Stimulated activated CD8-positive, alpha-beta memory T cell treated with anti-CD3 and anti-CD28 coated beads, Interleukin-7, amount 100 ng/mL, for 1 hour (primary cell): ENCODE data around the gene GRIA4.

ENCODE experiments used
- DNase-seq, 2 donors: peaks; one replicate each; pipeline ENCODE4 v3.0.0-alpha.2; 2020; ENCODE audit warnings: low read depth in 2 of 2

GRIA4 gene

DNA sequence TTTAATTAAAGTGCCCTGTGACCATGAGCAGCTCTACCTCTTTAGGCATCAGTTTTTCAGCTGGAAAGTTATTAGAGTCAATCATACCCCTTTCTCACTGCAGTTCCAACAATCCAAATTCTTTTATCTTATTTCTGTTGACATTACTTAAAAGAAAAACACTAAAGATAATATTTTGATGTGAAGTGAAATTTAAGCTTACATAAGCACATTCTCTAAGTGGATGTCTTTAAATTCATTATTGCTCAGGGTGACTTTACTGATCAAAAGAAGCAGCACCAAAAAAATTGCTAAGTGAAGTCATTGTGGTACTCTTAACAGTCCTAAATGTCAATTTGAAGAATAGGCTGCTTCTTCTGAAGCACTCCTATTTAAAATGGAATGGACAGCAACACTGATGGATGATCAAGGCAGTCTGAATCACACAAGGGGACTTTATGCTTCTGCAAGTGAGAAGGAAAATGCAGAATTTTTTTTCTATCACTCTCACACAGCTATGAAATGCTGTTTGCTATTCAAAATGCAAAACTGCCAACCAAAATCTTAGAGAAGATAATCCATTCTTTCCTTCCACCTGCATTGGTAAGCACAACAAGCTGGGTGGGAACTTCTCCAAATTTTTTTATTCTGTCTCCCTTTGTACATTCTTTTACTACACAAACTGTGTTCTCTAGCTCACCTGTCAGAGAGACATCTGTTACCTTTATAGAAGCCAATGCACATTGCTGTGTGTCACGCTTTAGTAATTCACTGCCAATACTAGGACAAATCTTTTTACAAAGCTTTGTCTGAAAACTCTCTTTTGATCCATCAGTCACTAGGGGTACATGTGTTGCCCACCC is 179.9 kb downstream of the GRIA4 start:
- DNase-seq: no peak

DNA sequence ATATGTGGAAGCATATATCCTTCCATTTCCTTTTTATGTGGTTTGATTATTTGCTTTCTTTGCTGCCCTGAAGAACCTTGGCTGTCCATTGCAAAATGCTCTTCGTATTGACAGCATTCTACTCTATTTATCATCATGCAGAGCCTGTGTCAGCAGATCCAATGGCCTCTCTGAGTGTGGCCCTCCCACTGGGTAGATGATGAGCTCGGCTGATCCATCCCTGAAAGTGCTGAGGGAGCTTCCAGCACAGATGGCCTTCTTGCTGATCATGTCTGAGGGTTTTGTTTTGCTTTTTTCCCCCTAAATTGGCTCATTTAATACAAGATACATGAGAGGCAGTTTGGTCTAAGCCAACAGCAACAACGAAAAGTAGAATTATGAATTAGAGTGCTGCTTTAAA is 181.0 kb downstream of the GRIA4 start:
- DNase-seq: no peak

DNA sequence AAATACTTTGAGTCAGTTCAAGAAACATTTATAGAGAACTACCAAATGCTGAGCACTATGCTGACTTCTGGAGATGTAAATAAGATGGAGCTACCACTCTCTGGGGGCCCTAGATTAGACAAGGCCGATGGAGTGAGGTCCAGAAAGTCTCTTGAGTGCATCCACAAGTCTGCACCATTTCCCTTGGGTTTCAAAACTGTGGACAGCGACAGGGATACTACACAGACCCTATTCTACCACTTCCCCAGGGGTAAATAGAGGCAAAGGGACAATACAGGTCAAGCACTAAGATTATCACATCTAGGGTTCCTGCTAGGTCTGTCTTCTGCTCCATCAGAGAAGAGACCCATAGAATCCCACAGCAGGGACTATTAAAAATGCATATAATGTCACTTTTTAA is 183.2 kb downstream of the GRIA4 start:
- no peak for DNase-seq

DNA sequence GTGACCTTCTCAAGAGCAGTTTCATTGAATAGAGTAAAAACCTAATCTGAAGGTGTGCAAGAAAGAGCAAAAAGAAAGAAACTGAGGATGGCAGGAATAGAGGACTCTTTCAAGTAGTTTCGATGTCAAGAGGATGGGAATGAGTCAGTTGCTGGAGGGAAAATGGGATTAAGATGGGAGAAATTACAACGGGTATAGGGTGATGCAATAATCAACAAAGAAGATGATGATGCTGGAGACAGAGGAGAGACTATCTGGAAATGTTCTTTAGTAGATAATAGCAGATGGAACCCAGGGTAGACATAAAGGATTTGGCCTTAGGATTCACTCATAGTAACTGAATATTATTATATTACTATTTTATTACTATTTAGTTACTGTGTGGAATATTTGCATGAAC is 189.4 kb downstream of the GRIA4 start:
- DNase-seq: no peak

DNA sequence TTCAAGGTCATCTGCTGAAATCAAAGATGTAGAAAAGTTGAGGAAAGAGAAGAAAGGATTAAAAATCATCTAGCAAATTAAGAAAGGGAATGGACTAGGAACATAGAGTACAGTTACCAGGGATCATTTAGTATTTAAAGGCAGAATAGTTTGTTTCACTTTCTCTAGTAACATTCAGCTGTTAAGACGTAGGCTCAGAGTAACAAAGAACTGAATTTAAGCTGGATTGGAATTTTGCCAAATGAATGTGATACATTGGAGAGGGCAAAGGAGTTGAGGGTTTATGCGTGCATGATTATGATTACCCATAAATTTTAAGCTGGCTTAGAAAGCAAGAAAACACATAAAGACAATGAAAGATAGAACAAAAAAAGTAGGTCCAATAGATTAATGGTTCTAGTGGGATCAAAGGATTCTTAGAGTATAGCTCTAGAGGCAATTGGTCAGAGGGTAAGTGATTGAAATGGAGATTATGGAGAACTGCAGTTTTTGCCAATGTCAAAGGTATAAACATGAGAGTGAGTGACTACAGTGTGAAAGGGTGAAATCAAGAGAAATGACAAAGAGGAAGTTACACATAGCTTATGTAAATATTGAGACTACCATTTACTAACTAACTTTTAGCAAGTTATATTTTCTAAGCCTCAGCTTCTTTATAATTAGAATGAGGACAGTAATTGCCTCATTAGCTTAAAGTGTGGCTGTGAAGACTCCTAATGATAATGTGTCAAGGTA is 190.0 kb downstream of the GRIA4 start:
- DNase-seq: no peak

DNA sequence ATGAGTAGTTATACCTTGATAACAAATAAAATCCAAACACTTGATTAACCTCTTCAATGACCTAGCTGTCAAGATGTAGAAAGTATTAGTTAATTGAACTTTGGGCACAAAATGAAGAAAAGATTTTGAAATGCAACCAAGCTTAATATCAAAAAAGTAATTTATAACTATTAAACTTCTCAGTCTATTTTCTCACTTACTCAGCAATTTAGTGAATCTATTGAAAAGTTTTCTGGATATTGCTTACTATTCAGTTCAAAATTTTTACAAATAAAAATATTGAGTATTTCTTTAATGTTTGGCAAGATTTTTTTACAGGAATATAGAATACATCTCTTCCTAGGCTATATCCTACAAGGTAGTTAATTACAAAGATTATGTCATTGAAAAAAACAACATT is 192.5 kb downstream of the GRIA4 start:
- DNase-seq: no peak

DNA sequence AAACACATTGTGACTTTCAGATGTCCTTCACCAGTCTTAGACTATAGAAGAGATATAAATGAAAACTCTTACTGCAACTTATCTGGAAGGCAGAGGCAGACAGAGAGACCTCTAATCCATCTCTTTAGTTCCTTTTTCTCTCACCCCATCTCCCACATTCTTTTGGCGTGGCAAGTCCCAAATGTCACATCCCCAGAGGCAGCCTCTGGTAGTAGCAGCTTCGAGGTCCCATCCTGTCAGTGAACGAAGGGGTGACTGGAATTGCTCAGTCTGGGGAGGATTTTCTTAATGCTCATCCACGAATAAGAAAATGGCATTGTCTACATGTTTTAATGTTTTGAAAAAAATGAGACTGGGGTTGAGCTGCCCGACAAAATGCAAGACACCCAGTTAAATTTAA is 201.4 kb downstream of the GRIA4 start:
- no peak for DNase-seq

DNA sequence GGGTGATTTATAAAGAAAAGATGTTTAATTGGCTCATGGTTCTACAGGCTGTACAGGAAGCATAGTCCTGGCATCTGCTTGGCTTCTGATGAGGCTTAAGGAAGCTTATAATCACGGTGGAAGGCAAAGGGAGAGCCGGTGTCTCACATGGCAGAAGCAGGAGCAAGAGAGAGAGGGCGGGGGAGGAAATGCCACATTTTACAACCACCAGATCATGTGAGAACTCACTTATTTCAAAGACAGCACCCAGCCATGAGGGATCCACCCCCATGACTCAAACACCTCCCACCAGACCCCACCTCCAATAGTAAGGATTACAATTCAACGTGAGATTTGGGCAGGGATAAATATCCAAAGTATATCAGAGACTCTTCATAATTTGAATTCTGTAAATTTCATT is 211.5 kb downstream of the GRIA4 start:
- no peak for DNase-seq

DNA sequence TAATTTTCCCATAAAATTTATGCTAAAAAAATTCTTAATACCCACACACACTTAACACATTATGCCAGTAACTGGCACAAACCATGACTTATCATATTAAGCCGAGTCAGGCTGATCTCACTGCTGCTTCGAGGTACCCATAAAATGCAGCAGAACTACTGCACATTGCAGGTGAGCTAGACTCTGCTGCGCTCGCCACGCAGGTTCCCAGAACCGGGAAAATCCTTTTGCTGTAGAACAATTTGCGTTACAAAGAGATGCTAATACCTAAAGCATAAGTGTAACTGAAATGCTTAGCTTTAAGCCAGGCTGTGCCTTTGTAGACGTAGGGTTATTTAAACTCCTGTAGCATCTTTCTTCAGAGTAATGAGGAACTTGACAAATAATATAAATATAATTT is 211.9 kb downstream of the GRIA4 start:
- no peak for DNase-seq

DNA sequence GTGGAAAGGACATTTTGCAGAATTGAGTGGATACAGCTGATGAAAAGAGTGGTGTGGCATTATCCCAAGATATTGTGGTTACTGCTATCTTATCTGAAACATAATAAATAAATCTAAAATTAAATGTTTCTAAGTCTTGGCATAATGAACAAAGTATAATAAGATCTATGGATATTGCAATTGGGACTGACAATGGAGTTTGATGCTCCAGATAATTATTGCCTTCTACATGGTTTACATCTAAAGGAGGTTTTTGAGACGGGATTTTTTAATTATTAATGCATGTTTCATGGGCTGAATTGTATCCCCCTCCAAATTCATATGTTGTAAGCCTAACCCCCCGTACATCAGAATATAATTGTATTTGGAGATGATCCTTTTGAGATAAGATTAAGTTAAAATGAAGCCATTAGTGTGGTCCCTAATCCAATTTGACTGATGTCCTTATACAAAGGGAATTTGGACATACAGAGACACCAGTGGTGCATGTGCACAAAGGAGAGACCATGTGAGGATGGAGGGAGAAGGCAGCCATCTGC is 213.7 kb downstream of the GRIA4 start:
- DNase-seq: no peak

DNA sequence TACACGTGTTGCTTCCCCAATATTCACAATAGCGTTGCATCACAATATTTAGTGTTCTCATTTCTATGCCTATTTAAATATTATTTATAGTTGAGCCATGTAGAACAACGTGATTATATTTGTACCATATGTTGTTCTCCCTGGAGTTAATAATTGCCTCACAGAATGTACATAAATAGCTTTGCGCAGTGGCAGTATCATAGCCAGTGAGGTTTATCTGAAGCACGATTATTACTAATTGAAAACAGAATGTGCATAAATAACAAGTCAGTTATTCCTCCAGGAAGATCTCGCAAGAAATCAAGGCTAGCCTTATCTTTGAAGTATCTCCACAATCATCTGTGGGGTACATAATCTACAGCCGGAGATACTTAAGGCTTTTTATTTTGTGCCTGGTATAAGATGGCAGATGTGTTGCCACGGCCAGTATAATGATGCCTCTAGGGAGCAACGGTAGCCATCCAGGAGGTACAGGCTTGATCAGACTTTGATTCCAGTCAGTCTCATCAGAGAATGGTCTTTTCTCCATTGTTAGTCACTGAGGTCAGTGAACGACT is 214.7 kb downstream of the GRIA4 start:
- DNase-seq: no peak

DNA sequence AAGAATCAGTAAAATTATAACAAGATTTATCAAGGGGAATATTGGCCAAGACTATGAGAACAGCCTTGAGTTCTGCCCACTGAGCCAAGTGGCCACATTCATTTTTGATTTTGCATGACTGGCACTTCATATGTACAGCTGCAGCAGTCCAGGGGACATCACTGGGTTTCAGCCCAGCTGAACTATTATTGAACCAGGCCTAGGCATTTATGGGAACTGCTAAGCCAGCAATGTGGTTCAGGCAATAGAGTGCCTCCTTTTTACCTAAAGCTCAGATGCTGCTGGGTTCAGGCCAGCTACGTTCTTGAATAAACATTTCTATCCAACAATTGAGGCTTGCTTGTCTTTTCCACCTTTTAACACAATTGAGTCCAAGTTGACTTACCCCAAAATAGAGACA is 215.3 kb downstream of the GRIA4 start:
- DNase-seq: no peak

DNA sequence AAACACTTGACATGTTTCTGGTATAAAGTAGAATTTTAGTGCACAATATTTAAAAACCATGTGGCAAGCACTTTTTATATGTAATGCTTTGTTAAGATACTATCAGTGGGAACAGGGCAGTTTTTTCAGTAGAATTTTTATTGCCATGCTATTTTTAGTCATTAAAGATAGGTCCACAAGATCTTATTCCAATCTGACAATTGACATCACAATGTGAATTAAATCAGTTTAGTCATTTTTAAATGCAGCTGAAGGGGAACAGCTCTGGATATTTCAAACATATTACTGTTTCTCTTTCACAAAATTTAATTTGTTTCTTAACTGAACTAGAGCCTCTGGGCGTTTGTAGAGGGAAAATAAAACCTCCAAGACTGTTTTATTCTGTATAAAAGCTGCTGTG is 218.0 kb downstream of the GRIA4 start:
- no peak for DNase-seq

DNA sequence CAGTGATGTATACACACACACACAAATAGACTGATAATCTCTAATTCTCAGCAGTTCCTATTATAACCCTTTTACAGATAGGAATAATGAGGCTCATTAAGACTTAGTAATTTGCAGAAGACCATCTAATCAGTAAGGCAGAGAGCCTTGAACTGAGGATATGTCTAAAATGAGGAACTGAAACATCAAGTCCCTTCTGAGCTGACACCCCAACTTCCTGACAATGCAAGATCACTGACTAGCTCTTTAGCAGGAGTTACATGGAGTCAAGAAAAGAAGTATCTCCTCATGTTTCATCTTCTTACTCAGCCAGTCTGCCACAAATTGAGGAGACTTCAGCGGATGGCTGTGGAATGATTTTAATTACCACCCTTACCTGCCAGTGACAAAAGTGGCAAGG is 219.2 kb downstream of the GRIA4 start:
- DNase-seq: no peak

DNA sequence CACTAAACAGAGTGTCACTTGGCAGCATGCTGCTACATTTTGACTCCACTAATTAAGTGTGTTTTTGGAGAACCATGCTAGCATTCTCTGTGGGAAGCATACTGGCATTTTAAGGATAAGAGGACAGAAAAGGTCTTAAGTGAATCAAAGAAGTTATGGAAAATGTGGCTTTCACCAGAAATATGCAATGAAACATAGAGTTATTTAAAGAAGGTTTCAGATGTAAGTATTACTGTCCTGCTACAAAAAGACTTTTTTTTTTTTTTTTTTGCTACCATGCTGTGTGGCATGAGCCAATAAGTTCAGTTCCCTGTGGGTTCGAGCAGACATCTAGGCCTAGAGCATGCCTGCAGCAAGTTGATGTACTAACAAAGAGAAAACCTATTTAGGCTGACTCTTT is 224.6 kb downstream of the GRIA4 start:
- no peak for DNase-seq

DNA sequence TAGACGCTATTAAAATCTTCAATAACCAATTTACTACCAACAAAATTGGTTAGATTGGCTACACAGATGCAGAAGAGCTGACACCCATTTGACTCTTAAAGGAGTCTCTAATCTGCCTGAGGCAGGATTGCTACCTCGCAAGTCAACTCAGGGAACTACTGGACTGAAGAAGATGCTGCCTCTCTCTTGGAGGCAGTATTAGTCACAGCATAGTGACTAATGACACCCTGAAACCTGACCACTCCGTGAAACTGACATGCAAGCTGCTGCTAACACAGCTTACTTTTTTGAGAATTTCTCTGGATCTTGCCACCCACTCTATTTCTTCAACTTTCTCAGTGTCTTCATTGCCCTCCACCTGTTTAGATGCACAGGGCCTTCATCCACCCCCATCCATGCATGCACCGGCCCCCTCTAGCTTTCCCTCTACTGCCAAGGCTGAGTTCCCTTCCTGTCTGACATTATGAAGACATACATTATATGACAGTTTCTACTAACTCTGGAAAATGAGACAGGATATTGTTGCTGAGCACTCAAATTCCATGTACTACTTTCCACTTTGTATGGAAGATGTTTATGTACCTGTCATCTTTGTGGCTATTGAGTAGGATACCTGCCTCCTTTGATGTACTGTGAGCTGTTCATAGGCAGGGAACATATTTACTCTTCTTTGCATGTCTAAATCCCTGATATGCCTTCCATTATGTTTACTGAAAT is 229.0 kb downstream of the GRIA4 start:
- DNase-seq: no peak

DNA sequence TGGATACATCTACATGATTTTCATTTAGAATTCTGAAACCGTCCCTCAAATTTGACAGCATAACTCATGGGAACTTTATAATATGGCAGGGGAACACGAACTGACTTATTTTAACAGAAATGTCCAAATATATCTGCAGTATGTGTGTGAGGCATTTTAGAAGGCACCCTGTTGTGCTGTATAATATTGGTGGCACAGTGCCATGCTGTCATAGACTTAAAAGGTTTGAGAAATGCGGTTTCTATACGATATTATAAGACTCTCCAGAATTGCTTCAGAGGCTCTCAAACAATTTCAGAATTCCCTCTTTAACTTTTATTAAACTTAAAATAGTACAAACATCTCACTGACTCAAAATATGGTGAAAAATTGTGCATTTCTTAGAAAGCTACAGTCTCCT is 230.5 kb downstream of the GRIA4 start:
- DNase-seq: no peak

DNA sequence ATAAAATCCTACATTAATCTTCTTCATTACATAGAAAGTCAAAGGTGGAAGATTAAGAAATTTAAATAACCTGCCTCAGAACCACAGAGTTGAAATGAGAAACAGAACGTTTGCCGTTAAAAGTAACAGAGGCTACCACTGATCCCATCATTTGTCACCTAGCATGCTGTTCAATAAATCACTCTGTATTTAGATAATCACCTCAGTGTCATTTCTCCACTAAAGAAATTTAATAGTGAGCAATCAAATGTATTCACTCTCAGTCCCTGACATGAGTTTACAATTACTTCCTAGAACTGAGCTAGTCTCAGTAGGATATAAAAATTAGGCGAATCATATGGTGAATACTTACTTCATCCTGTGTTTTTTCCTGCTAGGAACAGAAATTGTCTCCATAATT is 242.5 kb downstream of the GRIA4 start:
- no peak for DNase-seq

DNA sequence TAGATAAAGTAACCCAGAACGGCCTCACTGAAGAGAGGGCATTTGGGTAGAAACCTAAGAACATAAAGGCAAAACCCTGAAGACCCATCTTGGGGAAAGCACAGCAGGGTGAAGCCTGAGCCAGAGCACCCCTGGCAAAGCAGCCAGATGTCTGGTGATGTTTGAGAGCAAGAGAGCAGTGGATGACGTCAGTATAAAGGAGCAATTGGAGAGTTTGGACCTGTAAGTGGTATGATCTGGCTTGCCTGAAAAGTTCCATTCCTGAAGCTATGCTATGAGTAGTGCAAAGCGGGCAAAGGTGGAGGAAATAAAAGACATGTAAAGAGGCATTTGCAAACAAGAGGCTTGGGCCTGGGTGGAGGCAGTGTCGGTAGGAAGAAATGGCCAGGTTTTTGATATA is 244.4 kb downstream of the GRIA4 start:
- DNase-seq: no peak

DNA sequence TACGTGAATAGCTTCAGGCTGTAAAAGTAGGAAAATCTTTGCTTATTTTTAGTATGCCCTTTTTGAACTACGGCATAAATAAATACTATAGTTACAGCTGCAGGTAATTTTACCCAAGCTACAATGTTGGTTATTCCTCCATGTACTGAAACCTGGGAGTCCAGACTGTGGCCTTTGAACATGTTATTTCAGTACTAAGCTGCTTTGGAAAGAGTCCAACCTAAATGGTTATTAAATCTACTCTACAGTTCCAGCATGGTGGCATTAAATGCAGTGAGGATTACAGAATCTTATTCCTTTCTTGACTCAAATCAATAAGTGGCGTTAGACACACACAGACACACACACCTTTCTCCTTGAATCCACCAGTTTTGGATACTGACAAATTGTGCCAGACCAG is 247.1 kb downstream of the GRIA4 start:
- no peak for DNase-seq

DNA sequence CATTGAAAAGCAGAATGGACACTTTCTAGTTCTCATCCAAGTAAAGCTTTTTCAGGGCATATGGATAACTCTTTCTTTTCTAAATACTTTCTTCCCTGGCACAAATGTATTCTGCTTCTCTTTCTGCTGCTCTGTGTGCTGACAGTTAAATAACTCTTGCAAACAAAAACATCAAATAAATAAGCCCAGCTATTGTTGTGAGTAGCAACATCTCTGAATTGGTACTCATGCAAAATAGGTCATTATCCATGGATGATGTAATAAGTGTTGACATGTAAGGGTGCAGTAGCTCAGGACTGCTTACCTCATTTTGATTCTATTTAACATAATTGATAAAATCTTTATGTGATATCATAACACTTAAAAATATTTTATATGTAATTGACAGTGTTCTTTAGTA is 247.9 kb downstream of the GRIA4 start:
- DNase-seq: no peak

DNA sequence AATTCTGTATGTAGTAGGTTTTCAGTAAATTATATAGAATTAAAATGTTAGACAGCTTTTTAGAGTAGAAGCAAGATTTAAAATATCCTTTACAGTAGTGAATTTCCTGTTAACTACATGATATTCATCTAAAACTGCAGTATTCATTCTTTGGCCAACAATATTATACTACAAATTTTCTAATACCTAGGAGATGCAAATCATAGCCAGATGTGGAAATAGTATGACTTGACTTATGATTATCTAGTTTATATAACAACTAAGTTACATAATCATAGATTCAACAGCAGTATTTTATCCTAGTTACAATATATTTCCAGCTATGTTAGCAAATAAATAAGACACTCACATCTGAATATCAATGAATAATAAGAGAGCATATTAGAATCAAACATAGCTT is 249.0 kb downstream of the GRIA4 start:
- no peak for DNase-seq
